Activated T-cell treated with anti-CD3 and anti-CD28 coated beads, Interleukin-2, amount 50 U/mL, for 48 hours (primary cell): ENCODE data around the gene HPDL.
"Not testable (repeated sequence)": the region's sequence is repeated elsewhere in the genome, so short reads cannot be mapped to it uniquely, and the experiment has no call there.

Experiments
- DNase-seq, 2 experiments: peaks; one replicate each; pipeline ENCODE4 v3.0.0-alpha.2; 2020

Gene HPDL

DNA sequence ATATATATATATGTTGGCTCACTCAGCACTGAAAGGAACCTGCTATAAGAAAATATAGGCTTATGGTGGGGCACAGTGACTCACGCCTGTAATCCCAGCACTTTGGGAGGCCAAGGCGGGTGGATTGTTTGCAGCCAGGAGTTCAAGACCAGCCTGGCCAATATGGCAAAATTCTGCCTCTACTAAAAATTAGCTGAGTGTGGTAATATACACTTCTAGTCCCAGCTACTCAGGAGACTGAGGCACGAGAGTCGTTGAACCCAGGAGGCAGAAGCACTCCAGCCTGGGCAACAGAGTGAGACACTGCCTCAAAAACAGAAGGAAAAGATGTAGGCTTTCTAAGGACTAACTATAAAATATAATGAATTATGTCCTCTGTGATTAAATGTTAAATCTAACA, 28.1 kb downstream of the HPDL start:
- no peak for DNase-seq

DNA sequence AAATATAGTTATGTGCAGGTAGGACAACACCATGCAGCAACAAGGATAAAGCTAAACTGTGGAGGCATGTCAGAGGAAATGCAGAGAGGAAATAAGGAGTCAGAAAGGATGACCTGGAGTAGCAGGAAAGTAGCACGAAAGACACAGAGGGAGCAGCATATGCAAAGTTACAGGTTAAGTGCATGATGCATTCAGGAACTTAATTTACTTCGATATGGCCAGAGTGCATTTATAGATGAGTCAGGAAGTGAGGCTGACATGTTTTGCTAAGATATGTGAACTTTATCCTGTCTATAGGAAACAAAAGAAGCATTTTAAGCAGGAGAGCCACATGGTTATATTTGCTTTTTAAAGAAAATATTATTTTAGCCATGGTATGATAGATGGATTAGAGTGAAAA, 29.0 kb downstream of the HPDL start:
- no peak for DNase-seq

DNA sequence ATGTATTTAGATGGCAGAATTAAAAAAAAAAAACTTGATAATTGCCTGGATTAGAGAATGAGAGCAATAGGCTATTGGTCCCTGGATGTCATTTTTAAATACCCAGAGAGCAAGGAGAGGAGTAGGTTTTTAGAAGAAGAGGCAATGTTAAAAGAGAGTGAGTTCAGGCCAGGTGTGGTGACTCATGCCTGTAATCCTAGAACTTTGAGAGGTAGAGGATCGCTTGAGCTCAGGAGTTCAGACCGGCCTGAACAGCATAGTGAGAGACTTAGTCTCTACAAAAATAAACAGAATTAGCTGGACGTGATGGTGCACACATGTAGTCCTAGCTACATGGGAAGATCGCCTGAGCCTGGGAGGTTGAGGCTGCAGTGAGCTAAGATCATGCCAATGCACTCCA, 29.5 kb downstream of the HPDL start:
- no peak for DNase-seq

DNA sequence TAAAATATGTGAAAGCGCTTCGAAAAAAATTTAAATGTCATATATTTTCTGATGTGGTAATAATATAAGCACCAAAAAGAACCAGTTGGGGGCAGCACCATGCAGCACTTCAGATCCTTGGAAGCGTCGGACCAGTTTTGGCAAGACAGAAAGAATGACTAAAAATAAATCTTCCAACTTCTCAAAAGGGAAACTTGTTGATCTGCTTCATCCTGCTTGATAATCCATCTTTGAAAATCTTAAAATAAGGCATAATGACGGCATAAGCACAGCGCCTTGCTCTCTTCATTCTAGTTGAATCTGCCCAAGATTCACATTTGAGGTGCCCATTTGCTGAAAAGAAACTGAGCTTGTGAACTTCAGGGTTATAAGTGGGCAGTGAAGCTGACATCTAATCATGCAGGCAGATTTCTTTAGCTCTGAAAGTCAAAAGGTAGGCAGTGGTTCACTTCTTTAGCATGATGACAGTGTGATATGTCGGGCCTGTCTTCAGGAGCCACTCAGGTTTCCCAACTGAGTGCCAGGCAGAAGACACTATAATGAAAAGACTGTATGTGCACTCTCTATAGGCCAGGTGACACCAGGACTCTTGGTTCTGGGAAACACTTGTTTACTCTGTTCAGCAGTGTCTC, 33.3 kb downstream of the HPDL start:
- peak; percentile 65 for DNase-seq

DNA sequence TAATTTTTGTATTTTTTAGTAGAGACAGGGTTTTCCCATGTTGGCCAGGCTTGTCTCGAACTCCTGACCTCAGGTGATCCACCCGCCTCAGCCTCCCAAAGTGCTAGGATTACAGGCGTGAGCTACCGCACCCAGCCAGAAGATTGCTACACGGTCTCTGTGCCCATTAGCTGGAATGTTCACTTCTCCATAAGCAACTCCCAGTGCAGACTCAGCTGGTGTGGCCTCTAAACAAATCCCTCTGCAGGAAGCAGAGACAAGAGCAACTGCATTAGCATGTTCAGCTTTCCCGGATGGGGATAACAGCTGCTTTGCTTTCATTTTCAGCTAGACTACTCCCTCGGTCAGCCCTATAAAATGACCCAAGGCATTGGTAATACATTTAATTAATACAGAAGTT, 34.3 kb downstream of the HPDL start:
- DNase-seq, result not testable (repeated sequence)

DNA sequence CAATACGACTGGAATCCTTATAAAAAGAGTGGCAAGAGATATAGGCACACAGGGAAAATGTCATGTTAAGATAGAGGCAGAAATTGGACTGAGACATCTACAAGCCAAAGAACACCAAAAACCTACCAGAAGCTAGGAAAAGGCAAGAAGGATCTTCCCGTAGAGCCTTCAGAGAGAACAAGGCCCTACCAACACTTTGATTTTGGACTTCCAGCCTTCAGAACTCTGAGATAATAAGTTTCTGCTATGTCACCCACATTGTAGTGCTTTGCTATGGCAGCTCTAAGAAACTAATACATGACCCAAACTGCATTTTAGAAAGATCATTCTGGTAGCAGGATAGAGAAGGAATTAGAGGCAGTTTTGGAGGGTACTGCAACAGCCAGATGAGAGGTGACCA, 37.6 kb downstream of the HPDL start:
- no peak for DNase-seq

DNA sequence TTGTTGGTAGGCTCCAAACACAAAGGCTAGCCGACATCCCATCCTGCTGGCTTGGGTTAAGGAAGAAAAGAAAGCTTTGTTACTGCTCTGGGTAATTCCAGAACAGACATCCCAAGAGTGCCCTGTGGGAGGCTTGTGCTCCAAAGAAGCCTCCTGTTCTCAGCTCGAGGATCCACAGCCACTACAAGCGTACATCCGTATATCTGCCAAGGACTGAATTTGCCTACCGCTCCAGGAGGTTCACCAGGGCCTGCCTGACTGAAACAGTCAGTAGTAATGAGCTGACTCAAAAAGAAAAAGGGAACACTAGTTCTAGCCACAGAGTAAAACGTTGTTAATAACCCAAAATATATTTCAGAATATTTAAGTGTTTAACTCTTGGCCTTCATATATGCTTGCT, 38.4 kb downstream of the HPDL start:
- DNase-seq, result no peak

DNA sequence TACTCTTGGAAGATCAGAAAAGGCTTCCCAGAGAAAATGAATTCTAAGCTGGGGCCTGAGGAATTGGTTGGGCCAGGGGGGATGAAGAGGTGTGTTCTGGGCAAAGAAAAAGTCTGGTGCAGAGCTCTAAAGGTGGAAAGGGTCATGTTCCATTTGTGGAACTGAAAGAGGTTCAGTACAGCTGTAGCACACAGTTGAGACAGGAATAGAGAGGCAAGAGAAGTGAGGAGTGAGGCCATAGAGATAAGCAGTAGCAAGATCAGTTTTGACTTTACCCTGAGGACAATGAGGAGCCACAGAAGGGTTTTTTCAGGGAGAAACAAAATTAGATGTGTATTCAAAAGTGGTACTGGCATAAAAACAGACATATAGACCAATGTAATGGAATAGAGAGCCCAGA, 43.9 kb downstream of the HPDL start:
- no peak for DNase-seq

DNA sequence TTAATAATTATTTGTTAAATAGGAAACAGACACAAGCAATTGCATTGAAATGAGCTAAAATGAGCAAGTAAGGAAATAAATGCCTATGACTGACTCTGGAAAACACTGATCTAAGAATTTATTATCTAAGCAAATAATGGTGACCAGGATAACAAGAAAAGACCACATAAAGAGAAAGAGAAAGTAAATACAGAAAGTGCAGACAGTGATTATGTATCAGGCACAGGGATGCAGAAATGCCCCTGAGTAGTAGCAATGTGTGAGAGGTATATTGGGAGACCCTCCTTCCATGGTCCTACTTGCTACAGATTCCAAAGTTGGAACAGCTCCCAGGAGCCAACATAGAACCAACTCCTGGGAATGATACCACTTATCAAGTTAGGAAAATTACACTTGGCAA, 46.9 kb downstream of the HPDL start:
- DNase-seq, result no peak

DNA sequence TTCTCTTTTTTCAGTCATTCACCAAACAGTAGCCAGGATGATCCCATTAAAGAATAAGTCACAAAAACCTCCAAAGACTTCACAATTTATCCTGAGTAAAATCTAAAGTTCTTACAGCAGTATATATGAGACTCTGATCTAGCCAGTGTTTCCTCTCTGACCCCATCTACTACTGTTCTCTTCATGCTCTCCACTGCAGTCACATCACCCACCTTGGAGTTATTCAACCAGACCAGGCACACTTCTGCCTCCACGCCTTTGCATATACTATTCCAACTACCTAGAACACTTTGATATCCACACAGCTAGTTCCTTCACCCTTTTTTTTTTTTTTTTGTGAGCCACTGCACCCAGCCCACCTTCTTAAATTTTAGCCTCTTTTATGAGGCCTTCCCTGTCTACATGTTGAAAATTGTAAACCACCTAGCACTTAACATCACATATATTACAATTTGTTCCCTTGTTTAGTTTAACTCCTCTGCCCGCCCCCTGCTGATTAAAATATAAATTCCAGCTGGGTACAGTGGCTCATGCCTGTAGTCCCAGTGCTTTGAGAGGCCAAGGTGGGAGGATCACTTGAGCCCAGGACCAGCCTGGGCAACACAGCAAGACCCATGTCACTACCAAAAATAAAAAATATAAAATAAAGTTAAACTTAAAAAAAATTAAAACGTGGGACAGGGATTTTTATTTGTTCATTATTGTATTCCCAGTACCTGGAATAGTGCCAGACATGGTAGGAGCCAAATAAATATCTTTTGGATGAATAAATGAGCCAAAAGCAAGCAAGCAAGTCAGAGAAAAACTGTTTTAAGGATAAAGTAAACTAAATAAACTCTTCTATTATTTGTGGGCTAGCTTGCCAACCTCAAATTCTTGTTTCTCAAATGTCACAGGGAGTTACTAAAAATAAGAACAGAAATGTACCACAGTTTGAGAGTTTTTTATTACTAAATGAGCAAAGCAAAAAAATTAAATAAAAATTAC, 48.7 kb downstream of the HPDL start:
- no peak for DNase-seq

DNA sequence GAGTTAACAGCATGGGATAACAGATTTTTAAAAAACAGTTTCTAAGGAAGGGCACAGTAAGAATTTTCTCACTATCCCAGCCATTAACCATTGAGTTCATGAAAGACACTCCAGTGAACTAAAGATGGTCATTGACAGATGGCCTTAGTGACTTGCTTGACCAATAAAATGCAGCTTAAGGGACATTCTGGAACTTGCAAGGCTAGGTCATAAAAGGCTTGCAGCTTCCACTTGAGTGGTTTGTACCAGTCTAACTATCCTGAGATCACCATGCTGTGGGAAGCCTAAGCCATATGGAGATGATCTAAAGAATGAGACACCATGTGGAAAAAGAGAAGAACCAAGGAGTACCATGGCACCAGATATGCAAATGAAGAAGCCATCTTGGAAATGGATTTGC, 51.5 kb downstream of the HPDL start:
- DNase-seq, result no peak
